Left ventricle myocardium inferior (tissue), 1 donor: ENCODE results near the gene CATSPERE. TPM values are rescaled to one million over a fixed set of nuclear protein-coding genes. Genes with fewer than 3 reads are reported as not detected.
A peak's percentile ranks its signal among the peaks of the same experiment; 100 is the strongest.

Experiments used
- DNase-seq: peaks from one replicate; pipeline ENCODE4 v3.0.0-alpha.2; 2020
- H3K27ac ChIP-seq: fragments of 200-600 bp; replicated peaks from 2 replicates; pipeline ENCODE4 v1.8.0; 2021
- H3K27me3 ChIP-seq: fragments of 200-600 bp; 2 replicates; pipeline ENCODE4 v1.8.0; 2021; ENCODE audit warnings: low read depth
- H3K36me3 ChIP-seq: fragments of 200-600 bp; 2 replicates; pipeline ENCODE4 v1.8.0; 2021
- H3K4me1 ChIP-seq: fragments of 200-600 bp; 2 replicates; pipeline ENCODE4 v1.8.0; 2021
- H3K4me3 ChIP-seq: fragments of 200-600 bp; 2 replicates; pipeline ENCODE4 v1.8.0; 2021; ENCODE audit warnings: mild to moderate bottlenecking, moderate library complexity
- H3K9me3 ChIP-seq: fragments of 200-600 bp; replicated peaks from 2 replicates; pipeline ENCODE4 v1.8.0; 2021
- intact Hi-C: fragments of 100-400 bp; cut with micrococcal nuclease; formaldehyde crosslinking; loops from one replicate; pipeline ENCODE4 v1.11.0; 2022
- total RNA-seq: library from RNA; stranded (reverse); fragmentation: NEBNext Ultra II Directional; extraction: Animal tissue kit (Norgen Biotek cat#: 25700); gene quantifications from one replicate; pipeline ENCODE4 v1.2.1, GENCODE V29; 2021
- TF ChIP-seq, protein P1 (sequence below): fragments of 200-600 bp; IDR thresholded peaks from 2 replicates; pipeline ENCODE4 v1.8.0; 2021; ENCODE audit warnings: antibody characterized with exemption, mild to moderate bottlenecking, borderline replicate concordance
- donor health status: DM: no; HTN: yes; CAD: no; lungs with severe emphysema.

The CATSPERE gene
- total RNA-seq, 1 donor from 2014 or later: 0.58 TPM

DNA sequence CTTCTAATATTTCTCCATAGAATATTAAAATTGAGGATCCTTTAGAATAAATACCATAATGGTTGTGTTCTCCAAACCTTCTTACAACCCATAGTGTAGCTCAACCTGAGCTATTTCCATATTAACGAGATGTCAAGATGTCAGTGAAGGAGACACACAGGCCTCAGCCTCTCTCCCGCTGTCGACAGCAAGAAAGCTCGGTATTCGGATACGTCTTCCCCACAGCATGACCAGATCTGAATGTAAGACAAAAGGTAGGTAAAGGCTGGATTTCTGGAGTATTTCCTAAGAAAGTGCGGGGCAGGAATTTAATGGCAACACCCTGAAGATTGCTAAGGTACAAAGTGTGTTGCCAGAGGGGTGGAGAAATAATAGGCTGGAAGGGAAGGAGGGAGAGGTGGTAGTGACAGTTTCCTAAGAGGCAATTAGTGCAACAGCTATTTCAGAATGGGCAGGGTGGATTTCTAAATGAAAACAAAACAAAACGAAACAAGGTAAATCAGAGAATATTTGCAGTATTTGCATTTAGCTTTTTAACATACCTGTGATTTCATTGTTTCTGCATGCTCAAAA is 11.1 kb upstream of the CATSPERE start:
- Histone ChIP-seq H3K36me3 (no peaks in the 10 kb centered on the region), H3K27me3 (no peaks in the 10 kb centered on the region), H3K4me1 (peaks cover 45% of the 10 kb centered on the region), H3K9me3 (no peaks in the 10 kb centered on the region), H3K4me3 (peak overlapping the region; percentile 92), H3K27ac (peak overlapping the region; percentile 95)
- TF ChIP-seq, protein P1, sequence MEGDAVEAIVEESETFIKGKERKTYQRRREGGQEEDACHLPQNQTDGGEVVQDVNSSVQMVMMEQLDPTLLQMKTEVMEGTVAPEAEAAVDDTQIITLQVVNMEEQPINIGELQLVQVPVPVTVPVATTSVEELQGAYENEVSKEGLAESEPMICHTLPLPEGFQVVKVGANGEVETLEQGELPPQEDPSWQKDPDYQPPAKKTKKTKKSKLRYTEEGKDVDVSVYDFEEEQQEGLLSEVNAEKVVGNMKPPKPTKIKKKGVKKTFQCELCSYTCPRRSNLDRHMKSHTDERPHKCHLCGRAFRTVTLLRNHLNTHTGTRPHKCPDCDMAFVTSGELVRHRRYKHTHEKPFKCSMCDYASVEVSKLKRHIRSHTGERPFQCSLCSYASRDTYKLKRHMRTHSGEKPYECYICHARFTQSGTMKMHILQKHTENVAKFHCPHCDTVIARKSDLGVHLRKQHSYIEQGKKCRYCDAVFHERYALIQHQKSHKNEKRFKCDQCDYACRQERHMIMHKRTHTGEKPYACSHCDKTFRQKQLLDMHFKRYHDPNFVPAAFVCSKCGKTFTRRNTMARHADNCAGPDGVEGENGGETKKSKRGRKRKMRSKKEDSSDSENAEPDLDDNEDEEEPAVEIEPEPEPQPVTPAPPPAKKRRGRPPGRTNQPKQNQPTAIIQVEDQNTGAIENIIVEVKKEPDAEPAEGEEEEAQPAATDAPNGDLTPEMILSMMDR: no peak
- DNase-seq: no peak
- intact Hi-C loops: no loop called here

DNA sequence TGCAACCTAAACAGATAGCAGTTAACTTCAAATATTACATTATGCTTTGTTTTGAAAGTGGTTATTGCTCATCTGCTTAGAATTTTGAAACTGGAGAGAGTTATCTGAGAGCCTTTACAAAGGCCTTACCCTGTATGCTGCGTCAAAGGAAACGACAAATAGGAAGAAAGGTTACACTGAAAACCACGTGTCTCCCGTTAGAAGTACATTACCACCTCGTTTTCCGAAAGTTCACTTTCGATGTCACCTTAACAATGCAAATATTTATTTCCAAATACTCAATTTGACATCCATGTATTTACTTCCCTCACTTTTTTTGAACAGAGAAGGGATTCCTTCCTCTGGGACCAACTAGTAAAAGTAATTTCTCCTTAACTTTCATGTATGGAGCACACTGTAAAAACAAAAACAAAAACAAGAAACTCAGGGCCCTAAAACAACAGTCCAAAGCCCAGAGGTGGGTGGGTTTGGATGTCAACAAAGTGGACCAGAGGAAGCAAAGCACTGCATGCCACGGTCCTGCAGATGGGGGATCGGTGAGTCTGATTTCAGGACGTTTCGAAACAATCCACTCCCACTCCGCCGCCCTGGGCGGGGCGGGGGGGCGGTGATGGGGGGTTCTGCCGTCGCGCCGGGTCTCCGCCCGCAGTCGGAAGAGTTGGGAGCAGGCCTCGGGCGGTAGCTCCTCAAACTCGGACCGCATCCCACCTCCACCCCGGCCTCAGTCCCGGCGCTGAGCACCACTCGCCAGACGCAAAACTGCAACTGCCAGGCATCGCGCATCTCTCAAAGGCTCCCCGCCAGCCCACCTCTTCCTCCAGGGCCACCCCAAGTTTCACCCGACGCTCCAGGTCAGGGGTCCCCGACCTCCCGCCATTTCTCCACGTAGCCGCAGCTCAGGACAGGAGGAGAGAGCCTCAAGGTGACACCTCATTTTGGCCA is 10.2 kb upstream of the CATSPERE start:
- Histone ChIP-seq H3K27me3 (no peaks in the 10 kb centered on the region), H3K9me3 (no peaks in the 10 kb centered on the region), H3K27ac (peak overlapping the region; percentile 95), H3K4me3 (peak overlapping the region; percentile 92), H3K36me3 (no peaks in the 10 kb centered on the region), H3K4me1 (peaks cover 37% of the 10 kb centered on the region)
- intact Hi-C loops: no loop called here
- TF ChIP-seq, protein P1: no peak
- DNase-seq: peak; percentile 46

DNA sequence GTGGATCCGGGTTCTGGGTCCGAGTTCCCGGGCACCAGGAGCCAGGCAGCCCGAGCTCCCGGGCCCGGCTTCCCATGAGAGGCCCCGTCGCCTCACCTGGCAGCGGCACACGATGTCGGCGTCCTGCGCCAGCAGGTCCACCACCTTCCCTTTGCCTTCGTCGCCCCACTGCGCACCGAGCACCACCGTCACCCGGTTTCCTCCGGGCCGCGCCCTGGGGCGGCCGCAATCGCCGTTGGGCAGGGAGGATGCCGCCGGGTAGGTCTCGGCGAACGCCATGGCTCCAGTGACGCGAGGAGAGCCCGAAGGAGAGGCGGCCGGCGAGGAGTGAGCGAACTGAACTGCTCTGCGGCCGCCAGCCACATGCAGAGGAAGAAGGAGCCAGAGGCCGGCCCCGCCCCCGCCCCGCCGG is 9.5 kb upstream of the CATSPERE start, which contains the start of gene ADSS2:
Gene ADSS2 (minus strand): TSS at position 371 of the 412 bp plus-strand sequence. CDS start 92 bp downstream, at position 279.
- Histone ChIP-seq H3K4me3 (peak within 1 kb of the TSS; percentile 92), H3K27me3 (no peaks in the 10 kb centered on the region), H3K9me3 (no peaks in the 10 kb centered on the region), H3K27ac (peak within 1 kb of the TSS; percentile 95), H3K4me1 (peaks cover 31% of the 10 kb centered on the region), H3K36me3 (no peaks in the 10 kb centered on the region)
- TF ChIP-seq, protein P1: no peak
- no peak for DNase-seq
- intact Hi-C loops: no loop called here

DNA sequence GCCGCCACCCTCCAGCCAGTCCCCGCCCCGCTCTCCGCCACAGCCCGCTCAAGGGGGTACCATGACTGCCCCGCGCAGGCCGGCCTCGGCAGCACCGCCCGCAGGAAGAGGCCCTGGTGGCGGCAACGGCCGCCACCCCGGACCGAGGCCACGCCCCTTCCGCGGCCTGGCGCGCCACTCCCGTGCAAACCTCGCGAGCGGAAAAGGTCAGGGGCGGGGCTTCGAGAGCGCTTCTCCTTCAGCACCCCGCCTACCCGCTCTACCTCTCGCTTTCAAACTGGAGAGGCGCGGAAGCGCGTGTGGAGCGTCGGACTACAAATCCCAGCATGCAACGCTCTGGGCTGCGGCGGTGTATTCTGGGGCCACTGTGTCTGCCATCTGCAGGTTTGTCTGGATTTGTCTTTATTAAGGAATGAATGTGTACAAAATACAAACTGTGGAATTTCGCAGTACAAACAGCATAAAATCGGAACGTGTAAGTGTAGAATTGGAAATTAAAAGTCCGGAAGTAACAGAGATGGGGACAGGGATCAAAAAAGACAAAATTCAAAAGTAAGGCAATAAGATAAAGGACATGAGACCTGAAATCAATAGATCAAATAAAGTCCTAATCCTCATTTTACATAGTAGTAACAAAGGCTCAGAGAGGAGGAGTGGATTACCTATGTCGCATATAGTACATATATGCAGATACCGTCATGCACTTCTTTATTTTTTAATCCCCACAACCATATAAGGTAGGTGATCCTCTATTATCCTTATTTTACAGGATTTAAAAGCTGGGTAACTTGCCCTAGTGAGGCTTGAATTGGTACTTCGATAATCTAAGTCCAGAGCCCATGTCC is 8.9 kb upstream of the CATSPERE start:
- TF ChIP-seq, protein P1: peak; percentile 62
- Histone ChIP-seq H3K4me3 (peak overlapping the region; percentile 92), H3K9me3 (no peaks in the 10 kb centered on the region), H3K4me1 (peaks cover 31% of the 10 kb centered on the region), H3K27ac (peak overlapping the region; percentile 95), H3K36me3 (no peaks in the 10 kb centered on the region), H3K27me3 (no peaks in the 10 kb centered on the region)
- intact Hi-C loops: no loop called here
- peak; percentile 99 for DNase-seq

DNA sequence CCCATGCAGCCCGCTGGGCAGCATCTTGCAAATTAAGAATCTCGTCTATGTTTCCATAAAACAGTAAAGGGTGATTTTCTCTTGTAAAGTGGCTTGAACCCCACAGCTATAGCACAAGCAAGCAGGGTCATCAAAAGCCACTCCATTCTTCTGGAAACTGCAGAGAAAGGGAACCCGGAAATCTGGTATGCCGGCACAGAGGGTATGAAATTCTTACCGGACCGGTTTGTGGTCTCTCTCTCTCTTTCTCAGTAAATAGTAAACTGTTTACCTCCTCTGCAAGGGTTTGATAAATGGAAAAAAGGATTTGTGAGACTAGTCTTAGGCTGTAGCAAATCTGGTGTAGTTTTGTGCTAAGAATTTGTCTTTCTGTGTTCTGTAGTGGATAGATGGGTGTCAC is 6.7 kb upstream of the CATSPERE start:
- Histone ChIP-seq H3K36me3 (no peaks in the 10 kb centered on the region), H3K27ac (no peak overlapping the region), H3K9me3 (no peaks in the 10 kb centered on the region), H3K27me3 (no peaks in the 10 kb centered on the region), H3K4me1 (peaks cover 27% of the 10 kb centered on the region), H3K4me3 (no peak overlapping the region)
- DNase-seq: no peak
- TF ChIP-seq, protein P1: no peak
- intact Hi-C loops: no loop called here
